Suprapubic skin (tissue), 4 donors: ENCODE measurements around the gene CSRP1. TPM values are rescaled to one million over a fixed set of nuclear protein-coding genes. Genes with fewer than 3 reads are reported as not detected.

Source experiments
- DNase-seq, 2 donors: peaks; one replicate each; pipeline ENCODE4 v3.0.0-alpha.2; 2019; ENCODE audit warnings: low spot score in 2 of 2
- H3K27ac ChIP-seq: fragments of 200-600 bp; sonication (generic); one replicate; pipeline ENCODE4 v1.5.1; 2019
- H3K27me3 ChIP-seq: fragments of 200-600 bp; sonication (generic); one replicate; pipeline ENCODE4 v1.5.1; 2019
- H3K36me3 ChIP-seq: fragments of 200-600 bp; sonication (generic); one replicate; pipeline ENCODE4 v1.5.1; 2019
- H3K4me1 ChIP-seq: fragments of 200-600 bp; sonication (generic); one replicate; pipeline ENCODE4 v1.5.1; 2019
- H3K4me3 ChIP-seq: fragments of 200-600 bp; sonication (generic); one replicate; pipeline ENCODE4 v1.5.1; 2019; ENCODE audit warnings: mild to moderate bottlenecking
- H3K9me3 ChIP-seq: fragments of 200-600 bp; sonication (generic); one replicate; pipeline ENCODE4 v1.5.1; 2019
- CTCF ChIP-seq, 2 donors: fragments of 200-600 bp in 1 of 2; fragments of 450-650 bp in 1 of 2; sonication (generic) in 1 of 2; IDR thresholded peaks; one replicate each; pipeline ENCODE4 v1.5.1; 2016 to 2019; ENCODE audit warnings: antibody characterized with exemption in 2 of 2, mild to moderate bottlenecking in 1 of 2, moderate library complexity in 1 of 2
- EP300 ChIP-seq: sonication (generic); formaldehyde crosslinking; IDR thresholded peaks from one replicate; pipeline ENCODE4 v1.6.1; 2017; ENCODE audit warnings: antibody characterized with exemption
- POLR2A ChIP-seq, 2 donors: fragments of 450-650 bp; IDR thresholded peaks; one replicate each; pipeline ENCODE4 v1.6.1; 2017; ENCODE audit warnings: antibody characterized with exemption in 2 of 2, mild to moderate bottlenecking in 2 of 2, moderate library complexity in 2 of 2
- POLR2AphosphoS5 ChIP-seq, 3 donors: sonication (generic); formaldehyde crosslinking; IDR thresholded peaks; one replicate each; pipeline ENCODE4 v1.6.1; 2017; ENCODE audit warnings: antibody characterized with exemption in 3 of 3
- WGBS: methylation state at CpG from one replicate; pipeline ENCODE4 v1.1.5; 2018; 5-methylcytosine and 5-hydroxymethylcytosine counted together
- total RNA-seq, 4 donors: library from RNA; depleted of rRNA; stranded (reverse); fragments of >200 nt; gene quantifications; one replicate each; pipeline ENCODE4 v1.1.0, GENCODE V29; 2016

CSRP1 gene
- total RNA-seq, 4 donors from 2014 or later: 379 to 436 (median 414) TPM

GRCh38 chr1:201509601-201510374, 2.9 kb upstream of the CSRP1 start:
- no peak overlapping the region for H3K4me3 ChIP-seq
- H3K9me3 ChIP-seq: no peaks in the 10 kb centered on the region
- no peak overlapping the region for H3K27ac ChIP-seq
- 94% methylated on average over 2 of the region's 2 CpGs for WGBS
- no peak for DNase-seq
- TF ChIP-seq POLR2AphosphoS5 (IDR thresholded peaks at IDR 0.05): no peak
- TF ChIP-seq CTCF (IDR thresholded peaks at IDR 0.05): no peak
- no peak for TF ChIP-seq EP300
- no peak for TF ChIP-seq POLR2A (IDR thresholded peaks at IDR 0.05)
- no peaks in the 10 kb centered on the region for H3K36me3 ChIP-seq
- H3K27me3 ChIP-seq: no peaks in the 10 kb centered on the region
- H3K4me1 ChIP-seq: peaks cover 44% of the 10 kb centered on the region

- no peak overlapping the region for H3K27ac ChIP-seq
- no peak overlapping the region for H3K4me3 ChIP-seq
- H3K4me1 ChIP-seq: peaks cover 53% of the 10 kb centered on the region
- TF ChIP-seq POLR2A (IDR thresholded peaks at IDR 0.05) (no peak), CTCF (IDR thresholded peaks at IDR 0.05) (no peak), POLR2AphosphoS5 (IDR thresholded peaks at IDR 0.05) (no peak), EP300 (no peak)
- WGBS: 70% methylated on average over 2 of the region's 2 CpGs
- H3K27me3 ChIP-seq: no peaks in the 10 kb centered on the region
- no peaks in the 10 kb centered on the region for H3K9me3 ChIP-seq
- H3K36me3 ChIP-seq: no peaks in the 10 kb centered on the region
- no peak for DNase-seq
Observed at GRCh38 chr1:201508809-201509208, 1.9 kb upstream of the CSRP1 start.

- H3K4me1 ChIP-seq: peaks cover 61% of the 10 kb centered on the region
- H3K4me3 ChIP-seq: peak overlapping the region; percentile 79
- no peaks in the 10 kb centered on the region for H3K36me3 ChIP-seq
- TF ChIP-seq POLR2AphosphoS5 (IDR thresholded peaks at IDR 0.05) (no peak), EP300 (no peak), CTCF (IDR thresholded peaks at IDR 0.05) (no peak), POLR2A (IDR thresholded peaks at IDR 0.05) (no peak)
- 94% methylated on average over 2 of the region's 11 CpGs for WGBS
- DNase-seq: no peak
- no peaks in the 10 kb centered on the region for H3K9me3 ChIP-seq
- no peaks in the 10 kb centered on the region for H3K27me3 ChIP-seq
- H3K27ac ChIP-seq: peak overlapping the region; percentile 91
Observed at GRCh38 chr1:201507360-201507675, 395 bp upstream of the CSRP1 start.

- peaks cover 64% of the 10 kb centered on the region for H3K4me1 ChIP-seq
- WGBS: 36% methylated on average over 3 of the region's 3 CpGs
- DNase-seq: no peak
- H3K27ac ChIP-seq: peak overlapping the region; percentile 91
- no peaks in the 10 kb centered on the region for H3K27me3 ChIP-seq
- TF ChIP-seq POLR2A (IDR thresholded peaks at IDR 0.05) (no peak), EP300 (no peak), CTCF (IDR thresholded peaks at IDR 0.05) (no peak), POLR2AphosphoS5 (IDR thresholded peaks at IDR 0.05) (no peak)
- no peaks in the 10 kb centered on the region for H3K9me3 ChIP-seq
- H3K4me3 ChIP-seq: peak overlapping the region; percentile 79
- H3K36me3 ChIP-seq: no peaks in the 10 kb centered on the region
Observed at GRCh38 chr1:201506092-201506491, 831 bp downstream of the CSRP1 start.

- H3K4me3 ChIP-seq: peak overlapping the region; percentile 79
- TF ChIP-seq CTCF (IDR thresholded peaks at IDR 0.05) (no peak), POLR2A (IDR thresholded peaks at IDR 0.05) (no peak), POLR2AphosphoS5 (IDR thresholded peaks at IDR 0.05) (no peak), EP300 (no peak)
- H3K4me1 ChIP-seq: peaks cover 70% of the 10 kb centered on the region
- H3K9me3 ChIP-seq: no peaks in the 10 kb centered on the region
- 6% methylated on average over 4 of the region's 4 CpGs for WGBS
- no peaks in the 10 kb centered on the region for H3K27me3 ChIP-seq
- DNase-seq: no peak
- peak overlapping the region; percentile 91 for H3K27ac ChIP-seq
- no peaks in the 10 kb centered on the region for H3K36me3 ChIP-seq
Observed at GRCh38 chr1:201505503-201505890, 1.4 kb downstream of the CSRP1 start.
